GM21423 (cell line): Measurements from ENCODE around the gene NAV3.

ENCODE experiments used
- ATAC-seq: cut with Tn5 transposase; IDR thresholded peaks from one replicate; pipeline ENCODE4 v1.9.1; 2021; ENCODE audit warnings: mild to moderate bottlenecking, moderate library complexity; ENCODE audit not compliant: unreplicated experiment

The NAV3 gene

GRCh38 chr12:78035901-78036606, 205.4 kb downstream of the NAV3 start:
- ATAC-seq = no peak

GRCh38 chr12:78036874-78037273, 206.2 kb downstream of the NAV3 start:
- ATAC-seq = no peak

- no peak for ATAC-seq
These were observed 207.0 kb downstream of the NAV3 start for GRCh38 chr12:78037707-78038106.

GRCh38 chr12:78038541-78038940, 207.8 kb downstream of the NAV3 start:
- ATAC-seq = no peak

GRCh38 chr12:78038986-78039385, 208.3 kb downstream of the NAV3 start:
- ATAC-seq = no peak

- ATAC-seq = no peak
These were observed 209.4 kb downstream of the NAV3 start for GRCh38 chr12:78040111-78040510.

- ATAC-seq = no peak
These were observed 220.1 kb downstream of the NAV3 start for GRCh38 chr12:78050790-78051189.

GRCh38 chr12:78055545-78055944, 224.9 kb downstream of the NAV3 start:
- no peak for ATAC-seq

- ATAC-seq = no peak
These were observed 226.4 kb downstream of the NAV3 start for GRCh38 chr12:78057075-78057474.

GRCh38 chr12:78060186-78060585, 229.5 kb downstream of the NAV3 start:
- no peak for ATAC-seq

GRCh38 chr12:78062786-78063185, 232.1 kb downstream of the NAV3 start:
- ATAC-seq = no peak

- no peak for ATAC-seq
These were observed 251.1 kb downstream of the NAV3 start for GRCh38 chr12:78081590-78082314.

- ATAC-seq = no peak
These were observed 255.0 kb downstream of the NAV3 start for GRCh38 chr12:78085542-78086182.

GRCh38 chr12:78086553-78087362, 256.1 kb downstream of the NAV3 start:
- ATAC-seq = no peak

GRCh38 chr12:78087363-78087675, 256.6 kb downstream of the NAV3 start:
- ATAC-seq = no peak

GRCh38 chr12:78088391-78088832, 257.7 kb downstream of the NAV3 start:
- no peak for ATAC-seq

GRCh38 chr12:78090266-78090665, 259.6 kb downstream of the NAV3 start:
- no peak for ATAC-seq

GRCh38 chr12:78095623-78096022, 264.9 kb downstream of the NAV3 start:
- no peak for ATAC-seq

- ATAC-seq = no peak
These were observed 266.4 kb downstream of the NAV3 start for GRCh38 chr12:78096909-78097597.

- ATAC-seq = no peak
These were observed 269.1 kb downstream of the NAV3 start for GRCh38 chr12:78099806-78100205.
